Activated CD4-positive, alpha-beta T cell treated with anti-CD3 and anti-CD28 coated beads, Interleukin-2, amount 50 U/mL, for 16 hours (primary cell): Measurements from ENCODE around the gene NEURL1B.
"Not testable (repeated sequence)": the region's sequence is repeated elsewhere in the genome, so short reads cannot be mapped to it uniquely, and the experiment has no call there.

Experiments used
- DNase-seq: peaks from one replicate; pipeline ENCODE4 v3.0.0-alpha.2; 2020

Gene NEURL1B

DNA sequence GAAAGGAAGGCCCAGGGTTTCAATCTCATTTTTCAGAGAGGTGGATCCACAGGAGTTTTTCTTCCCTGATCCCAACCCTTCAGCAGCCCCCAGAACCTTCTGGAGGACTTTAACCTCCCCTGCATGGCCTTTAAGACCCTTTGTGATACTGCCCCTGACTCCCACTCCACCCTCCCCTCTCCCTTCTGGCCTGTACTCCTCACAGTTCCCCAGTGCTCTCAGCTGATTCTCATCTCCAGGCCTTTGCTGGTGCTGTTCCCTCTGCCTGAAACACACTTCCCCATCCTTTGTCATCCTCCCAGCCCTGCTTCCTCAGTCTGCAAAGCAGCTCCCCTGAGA lies 18.5 kb downstream of the NEURL1B start:
- no peak for DNase-seq

DNA sequence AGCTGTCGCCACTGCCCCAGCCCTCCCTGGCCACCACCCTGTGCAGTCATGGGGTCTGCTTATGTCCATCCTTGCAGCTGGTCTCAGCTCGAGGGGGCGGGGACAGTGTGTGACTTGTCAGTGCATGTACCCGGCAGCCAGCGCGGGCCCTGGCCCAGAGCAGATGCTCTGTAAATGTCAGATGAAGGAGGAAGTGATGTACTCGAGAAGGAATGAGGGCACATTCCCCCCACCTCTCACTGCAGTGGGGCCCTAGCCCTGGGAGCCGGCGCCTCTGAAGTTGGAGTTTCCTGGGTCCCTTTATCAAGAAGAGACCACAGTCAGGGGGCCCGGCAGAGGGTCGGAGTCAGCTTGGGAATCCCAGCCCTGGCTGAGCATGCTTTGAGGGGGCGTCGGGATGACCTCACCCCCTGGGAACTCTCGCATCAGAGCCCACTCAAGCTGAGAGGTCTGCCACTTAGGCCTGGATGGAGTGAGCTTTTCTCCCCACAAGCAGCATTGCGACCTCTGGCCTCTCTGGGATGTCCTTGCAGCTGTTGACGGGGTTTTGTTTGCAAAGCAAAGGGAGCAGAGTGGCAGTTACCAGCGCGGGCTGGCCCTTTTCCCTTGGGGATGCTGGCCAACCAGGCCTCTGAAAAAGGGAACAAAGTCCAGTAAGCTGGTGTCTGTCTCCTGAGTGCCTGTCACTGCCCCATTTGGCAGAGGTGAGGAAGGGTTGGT lies 19.0 kb downstream of the NEURL1B start:
- no peak for DNase-seq

DNA sequence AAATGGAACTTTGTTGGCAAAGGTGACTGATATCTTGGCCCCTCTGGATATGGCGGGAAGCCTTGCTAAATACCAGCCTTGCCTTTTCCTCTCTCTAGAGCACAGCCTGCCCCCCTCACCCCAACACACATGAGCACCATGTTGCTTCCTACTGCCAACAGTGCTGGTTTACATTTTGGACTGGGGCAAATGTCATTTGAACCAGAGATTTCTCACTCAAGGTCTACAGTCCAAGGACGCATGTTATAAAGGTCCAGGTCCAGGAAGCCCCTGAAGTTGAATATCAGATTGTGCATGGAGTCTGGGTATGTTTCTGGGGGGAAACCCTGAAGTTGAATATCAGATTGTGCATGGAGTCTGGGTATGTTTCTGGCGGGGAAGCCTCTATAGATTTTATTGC lies 19.9 kb downstream of the NEURL1B start:
- no peak for DNase-seq

DNA sequence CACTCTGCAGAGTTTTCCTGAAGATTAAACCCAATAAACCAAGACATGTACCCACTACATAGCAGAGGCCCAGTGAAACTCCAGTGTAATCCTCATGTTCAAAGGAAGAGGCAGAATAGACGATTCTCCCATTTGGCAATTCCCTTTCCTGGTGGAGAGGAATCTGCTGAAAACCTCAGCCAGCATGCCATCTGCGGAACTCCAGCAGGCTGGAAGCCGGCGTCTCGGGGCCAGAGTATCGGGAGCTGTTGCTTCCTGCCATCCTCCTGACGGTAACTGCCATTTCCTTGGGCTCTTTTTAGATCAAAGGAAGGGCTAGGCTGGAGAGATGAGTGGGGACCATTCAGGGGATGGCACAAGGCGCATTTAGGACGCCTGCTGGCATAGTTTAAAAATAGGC lies 20.5 kb downstream of the NEURL1B start:
- DNase-seq: no peak

DNA sequence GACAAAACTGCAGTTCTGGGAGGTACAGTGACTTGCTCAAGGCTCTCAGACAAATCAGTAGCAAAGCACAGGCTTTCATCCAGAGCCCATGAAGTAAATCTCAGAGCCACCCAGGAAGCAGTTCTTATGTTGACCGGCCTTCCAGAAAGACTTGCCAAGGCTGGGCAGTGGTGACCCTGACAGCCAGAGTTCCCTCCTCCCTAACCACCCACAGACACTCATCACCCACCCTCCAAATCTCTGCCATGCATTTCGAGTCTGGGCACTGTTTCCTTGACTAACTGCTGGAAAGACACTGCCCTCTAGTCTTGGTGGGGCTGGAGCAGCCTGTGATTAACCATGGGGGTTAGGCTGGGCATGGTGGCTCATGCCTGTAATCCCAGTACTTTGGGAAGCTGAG lies 21.5 kb downstream of the NEURL1B start:
- no peak for DNase-seq

DNA sequence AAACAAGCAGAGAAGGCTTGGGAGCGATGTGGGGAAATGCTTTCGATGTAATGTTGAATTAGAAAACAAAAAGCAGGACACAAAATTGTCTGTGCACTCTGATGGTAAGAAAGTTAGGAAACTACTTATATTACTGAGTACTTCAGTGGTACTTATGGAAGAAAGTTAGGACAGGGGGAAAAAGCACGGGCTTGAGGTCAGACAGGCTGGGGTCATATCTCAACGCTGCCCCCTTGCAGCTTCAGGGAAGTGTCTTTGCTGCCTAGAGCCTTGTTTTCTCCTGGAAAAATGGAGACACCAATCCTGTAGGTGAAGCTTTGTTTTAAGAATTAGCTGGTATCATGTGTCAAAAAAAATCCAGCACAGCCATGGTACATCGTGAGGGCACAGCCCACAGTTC lies 23.0 kb downstream of the NEURL1B start:
- no peak for DNase-seq

DNA sequence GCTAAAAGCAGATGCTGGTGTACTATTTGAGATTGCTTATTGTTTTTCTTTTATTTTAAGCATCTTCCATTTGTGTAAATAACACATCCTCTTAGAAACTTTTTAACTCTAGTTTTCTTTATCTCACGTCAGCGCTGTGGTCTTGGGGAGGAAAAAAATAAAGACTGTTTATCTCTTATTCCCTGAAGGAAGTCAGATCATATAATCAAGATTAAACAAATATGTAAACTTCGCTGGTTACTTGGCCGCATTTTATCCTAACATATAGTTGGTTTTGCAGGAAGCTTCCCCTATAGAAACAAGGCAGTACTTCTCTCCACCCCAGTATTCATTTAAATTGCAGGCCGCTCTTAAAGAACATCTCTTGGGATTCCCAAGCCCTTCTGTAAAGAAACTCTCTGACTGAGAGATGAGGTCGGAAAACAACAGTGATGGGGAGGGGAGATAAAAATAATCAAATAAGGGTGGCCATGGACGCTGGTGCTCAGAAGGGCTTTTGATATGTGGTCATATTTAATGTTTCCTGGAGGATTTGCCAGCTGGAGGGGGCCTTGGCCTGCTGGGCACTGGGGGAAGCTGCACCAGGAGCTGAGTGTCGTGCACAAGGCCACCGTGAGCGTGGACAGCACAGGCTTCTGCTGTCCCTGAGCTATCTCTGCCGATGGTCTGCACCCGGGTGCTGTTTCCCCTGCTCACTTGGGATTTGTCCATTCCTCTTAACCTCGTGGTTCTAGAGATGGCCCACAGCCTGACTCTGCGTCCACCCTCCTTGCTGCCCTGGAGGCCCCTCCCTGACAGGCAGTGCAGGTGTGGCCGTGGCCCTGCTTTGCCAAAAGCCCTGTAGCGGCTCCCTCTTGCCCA lies 23.8 kb downstream of the NEURL1B start:
- DNase-seq: no peak

DNA sequence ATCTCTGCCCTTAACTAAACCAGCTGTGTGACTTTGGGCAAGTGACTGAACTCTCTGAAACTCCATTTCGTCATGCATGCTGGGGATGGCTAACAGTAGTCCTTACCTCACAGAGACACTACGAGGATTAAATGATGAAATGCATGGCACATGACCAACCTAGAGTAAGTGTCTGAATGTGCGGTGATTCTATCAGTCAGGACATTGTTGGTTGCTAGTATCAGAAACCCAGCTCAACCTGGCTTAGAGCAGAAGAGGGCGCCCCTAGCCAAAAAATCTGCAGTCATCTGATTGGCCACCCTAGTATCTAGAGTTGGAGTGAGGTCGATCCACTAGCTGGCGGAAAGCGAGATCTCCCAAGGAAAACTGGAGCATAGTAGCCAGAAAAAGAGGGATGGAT lies 25.2 kb downstream of the NEURL1B start:
- DNase-seq: no peak

DNA sequence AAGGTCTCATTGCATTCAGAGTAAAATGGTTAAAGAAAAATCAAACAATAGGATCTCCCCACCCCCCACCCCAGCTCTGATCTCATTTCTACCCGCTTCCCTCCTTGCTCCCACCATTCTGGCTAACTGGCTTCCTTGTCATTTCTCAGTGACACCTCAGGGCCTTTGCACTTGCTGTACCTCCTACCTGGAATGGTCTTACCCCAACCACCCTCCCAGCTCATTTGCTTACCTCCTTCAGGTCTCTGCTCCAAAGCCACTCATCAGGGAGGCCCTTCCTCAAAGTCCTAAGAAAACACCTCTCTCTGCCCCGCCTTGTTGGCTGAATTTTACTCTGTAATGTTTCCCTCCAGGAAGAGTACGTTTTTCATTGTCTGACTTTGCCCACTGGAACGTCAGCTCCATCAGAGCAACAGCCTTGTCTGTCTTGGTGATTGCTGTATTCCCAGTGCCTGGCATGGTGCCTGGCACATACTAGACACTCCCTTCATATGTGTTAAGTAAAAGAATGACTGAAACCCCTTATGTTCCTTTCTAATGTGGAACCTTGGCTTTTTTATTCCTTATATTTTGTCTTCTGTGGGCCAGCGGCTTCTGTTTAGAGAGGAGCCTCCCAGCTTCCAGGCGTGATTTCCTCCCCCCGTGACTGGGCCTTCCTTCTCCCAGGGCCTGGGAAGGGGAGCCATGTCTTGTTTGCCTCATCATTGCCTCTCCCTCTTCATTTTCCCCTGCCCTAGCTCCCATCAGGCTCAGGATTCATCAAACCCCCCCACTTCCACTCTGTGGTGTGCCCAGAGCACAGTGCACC lies 26.9 kb downstream of the NEURL1B start:
- DNase-seq: no peak

DNA sequence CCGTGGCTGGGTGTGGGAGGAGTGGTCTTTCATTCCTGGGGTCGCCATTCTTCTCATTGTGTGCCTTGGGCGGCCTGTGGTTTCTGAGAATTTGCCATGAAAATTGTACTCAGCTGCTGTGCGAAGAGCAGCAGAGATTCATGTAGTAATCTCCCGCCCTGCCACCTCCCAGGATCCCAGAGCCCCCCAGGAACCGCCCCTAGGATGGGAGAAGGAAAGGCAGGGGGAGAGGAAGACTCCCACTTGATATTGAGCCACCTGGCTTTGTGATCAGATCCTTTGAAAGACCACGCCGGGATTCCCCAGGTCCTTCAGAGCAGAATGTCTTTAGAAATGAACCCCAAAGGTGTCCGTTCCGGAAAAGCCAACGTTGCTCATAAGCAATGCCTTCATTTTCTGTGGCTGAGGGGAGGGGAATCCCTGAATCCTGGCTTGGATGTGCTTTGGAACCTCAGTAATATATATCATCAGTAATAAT lies 27.6 kb downstream of the NEURL1B start:
- DNase-seq: no peak

DNA sequence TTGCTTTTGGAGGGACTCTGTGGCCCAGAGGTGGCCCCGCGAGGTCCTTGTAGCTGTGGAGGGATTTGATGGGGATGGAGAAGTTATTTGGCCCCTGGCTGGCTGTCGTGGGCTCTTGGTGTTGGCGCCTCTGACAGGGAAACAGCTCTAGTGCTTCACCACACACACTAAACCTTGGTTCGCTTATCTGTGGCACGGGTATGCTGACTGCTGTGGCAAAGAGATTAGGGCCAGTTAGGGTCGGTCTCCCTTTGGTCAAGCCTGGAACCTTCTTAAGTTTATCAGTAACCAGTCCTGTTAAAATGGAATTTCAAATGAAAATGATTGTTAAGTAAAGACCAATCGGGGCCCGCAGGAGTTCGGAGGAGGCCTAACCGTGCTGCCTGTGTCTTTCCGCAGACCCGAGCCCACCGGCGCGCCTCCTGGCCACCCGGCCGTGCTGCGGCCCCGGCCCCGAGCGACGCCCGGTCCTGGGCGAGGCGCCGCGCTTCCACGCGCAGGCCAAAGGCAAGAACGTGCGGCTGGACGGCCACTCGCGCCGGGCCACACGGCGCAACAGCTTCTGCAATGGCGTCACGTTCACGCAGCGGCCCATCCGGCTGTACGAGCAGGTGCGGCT lies 28.4 kb downstream of the NEURL1B start:
- no peak for DNase-seq

DNA sequence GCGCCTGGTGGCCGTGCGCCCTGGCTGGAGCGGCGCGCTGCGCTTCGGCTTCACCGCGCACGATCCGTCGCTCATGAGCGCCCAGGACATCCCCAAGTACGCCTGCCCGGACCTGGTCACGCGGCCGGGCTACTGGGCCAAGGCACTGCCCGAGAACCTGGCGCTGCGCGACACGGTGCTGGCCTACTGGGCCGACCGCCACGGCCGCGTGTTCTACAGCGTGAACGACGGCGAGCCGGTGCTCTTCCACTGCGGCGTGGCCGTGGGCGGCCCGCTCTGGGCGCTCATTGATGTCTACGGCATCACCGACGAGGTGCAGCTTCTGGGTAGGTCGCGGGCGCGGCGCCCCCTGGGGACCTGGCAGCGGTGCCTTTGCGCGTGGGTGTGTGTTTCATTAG lies 28.9 kb downstream of the NEURL1B start:
- no peak for DNase-seq

DNA sequence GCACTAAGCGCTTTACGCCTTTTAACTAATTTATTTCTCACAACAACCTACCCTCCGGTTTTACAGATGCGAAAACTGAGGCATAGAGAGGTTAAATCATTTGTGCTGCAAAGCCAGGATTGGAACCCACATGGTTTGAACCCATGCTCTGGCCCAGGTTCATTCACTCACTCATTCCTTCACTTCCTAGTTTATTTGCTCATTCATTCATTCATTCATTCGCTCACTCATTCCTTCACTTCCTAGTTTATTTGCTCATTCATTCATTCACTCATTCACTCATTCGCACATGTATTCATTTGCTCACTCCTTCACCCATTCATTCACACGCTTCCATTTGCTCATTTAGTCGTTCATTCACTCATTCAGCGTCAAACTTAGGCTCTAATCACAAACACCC lies 29.4 kb downstream of the NEURL1B start:
- no peak for DNase-seq

DNA sequence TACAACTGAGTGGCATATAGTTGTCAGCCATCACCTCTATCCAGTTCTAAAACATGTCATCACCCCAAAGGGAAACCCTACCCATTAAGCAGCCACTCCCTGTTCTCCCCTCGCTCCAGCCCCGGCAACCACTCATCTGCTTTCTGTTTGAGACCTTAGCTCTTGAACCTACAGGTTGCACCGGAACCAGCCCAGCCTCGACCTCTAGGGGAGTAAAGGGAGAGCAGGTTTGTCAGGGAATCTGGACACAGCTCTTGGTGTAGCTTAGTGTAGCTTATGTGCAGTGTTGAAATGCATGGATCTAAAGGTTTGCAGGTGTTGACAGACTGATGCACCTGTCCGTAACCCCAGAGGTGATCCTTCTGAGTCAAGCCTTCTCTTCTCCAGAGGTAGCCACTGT lies 30.0 kb downstream of the NEURL1B start:
- no peak for DNase-seq

DNA sequence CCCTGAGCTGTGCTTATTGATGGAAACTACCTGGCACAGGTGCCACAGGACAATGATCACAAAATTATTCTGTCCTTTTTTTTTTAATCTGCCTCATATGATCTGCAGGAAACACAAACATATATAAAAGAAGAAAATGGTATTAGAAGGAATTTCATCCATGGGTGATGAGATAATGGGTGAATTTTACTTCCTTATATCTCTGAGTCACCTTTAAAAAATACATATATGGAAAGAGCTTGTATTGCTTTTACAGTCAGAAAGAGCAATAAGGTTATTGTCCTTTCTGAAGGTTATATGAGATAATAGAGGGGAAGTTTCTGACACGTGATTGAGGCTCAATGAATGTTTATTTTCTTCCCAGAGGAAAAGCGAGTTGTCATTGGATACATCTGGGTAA lies 31.6 kb downstream of the NEURL1B start:
- DNase-seq: no peak

DNA sequence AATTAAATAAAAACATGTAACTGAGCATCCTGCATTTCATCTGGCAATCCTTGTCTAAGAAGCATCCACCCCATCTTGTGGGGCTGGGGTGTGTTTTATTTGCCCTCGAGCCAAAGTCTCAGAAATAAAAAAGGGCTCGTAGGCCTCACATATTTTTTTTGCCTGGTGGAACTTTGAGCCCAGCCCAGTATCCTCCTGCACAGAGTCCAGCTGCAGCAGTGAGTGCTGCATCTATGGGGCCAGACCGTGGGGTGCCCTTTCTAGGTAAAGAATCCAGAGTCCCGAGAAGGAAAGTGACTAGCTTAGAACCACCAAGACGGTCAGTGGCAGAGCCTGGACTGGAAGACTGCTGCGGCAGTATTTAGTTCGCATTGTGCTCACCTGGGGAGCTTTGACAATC lies 33.1 kb downstream of the NEURL1B start:
- DNase-seq: no peak

DNA sequence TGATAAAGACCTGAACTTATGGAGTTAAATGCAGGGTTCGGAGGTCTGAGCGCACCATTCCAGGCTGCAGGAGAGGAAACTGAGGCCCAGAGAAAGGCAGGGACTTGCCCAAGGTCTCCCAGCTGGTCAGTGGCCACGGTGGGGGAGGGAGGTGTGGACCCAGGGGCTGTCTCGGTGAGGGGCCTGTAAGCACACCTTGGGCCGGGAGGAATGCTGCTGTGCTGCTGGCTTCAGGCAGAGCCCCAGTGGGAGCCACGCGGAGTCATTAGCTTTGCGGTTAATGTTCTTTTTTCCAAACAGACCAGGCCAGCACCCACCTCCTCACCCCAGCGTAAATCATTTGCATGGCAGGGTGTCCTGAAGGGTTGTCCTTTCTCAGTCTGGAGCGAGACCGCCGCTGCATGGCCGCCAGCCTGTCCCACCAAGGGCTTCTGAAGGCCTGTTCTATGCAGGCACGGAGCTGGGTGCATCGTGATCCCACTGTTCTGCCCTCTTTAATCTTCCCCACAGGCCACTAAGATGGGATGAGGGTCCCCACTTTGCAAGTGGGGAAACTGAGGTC lies 35.9 kb downstream of the NEURL1B start:
- no peak for DNase-seq

DNA sequence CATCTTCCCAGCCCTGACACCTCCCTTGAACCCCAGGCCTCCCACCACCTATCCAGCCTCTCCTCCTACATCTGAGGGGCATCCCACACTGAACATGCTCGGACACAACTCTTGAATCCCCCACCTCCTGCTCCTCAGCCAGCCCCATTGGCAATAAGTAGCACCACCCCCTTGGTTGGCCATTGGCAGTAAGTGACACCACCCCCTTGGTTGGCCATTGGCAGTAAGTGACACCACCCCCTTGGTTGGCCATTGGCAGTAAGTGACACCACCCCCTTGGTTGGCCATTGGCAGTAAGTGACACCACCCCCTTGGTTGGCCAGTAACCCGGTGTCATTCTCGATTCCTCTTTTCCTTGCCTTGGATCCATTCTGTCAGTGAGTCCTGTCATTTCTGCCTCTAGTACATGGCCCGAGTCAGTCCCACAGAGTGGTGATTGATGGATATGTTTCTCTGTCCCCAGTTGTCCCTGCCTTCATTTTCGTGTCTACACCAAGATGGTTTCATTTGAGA lies 37.4 kb downstream of the NEURL1B start:
- not testable (repeated sequence) for DNase-seq

DNA sequence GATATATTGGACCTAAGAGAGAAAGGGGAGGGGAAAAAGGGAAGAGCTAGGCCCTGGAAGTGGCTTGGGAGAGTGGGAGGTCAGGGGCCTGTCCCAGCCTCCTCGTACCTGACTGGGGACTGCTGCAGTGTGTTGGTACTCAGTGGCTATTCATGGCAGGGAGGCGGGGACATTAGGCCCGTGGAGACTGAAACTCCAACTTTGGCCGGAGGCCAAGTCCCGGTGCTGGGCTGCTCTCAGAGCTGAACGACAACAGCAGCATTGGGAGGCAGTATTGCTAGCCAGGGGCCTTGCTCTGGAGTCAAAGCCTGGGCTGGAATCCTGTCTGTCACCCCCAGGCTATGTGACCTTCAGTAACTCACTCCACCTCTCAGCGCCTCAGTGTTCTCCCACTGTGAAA lies 37.8 kb downstream of the NEURL1B start:
- DNase-seq: no peak

DNA sequence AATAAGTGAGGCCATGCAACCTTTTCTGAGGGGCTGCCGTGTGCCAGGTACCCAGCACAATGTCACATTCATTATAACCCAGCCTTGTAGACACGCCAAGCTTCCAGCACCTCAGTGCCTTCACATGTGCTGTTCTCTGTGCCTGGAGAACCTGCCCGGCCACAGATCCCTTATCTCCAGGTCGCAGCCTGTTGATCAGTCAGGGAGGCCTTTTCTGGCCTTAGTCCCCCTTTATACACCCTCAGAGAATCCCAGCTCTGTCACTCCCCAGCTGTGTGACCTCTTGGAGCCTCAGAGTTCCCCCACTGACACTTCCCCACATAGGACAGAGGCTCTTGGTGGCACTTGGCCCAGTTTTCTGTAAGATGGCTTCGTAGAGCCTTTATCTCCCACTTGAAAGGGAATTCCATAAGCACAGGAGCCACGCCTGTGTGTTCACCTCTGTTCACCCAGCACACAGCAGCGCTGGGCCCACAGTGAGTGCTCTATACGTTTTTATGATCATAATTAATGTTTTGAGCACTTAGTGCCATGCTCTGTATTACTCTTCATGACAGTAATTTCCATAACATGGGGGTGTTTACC lies 38.7 kb downstream of the NEURL1B start:
- DNase-seq: no peak

DNA sequence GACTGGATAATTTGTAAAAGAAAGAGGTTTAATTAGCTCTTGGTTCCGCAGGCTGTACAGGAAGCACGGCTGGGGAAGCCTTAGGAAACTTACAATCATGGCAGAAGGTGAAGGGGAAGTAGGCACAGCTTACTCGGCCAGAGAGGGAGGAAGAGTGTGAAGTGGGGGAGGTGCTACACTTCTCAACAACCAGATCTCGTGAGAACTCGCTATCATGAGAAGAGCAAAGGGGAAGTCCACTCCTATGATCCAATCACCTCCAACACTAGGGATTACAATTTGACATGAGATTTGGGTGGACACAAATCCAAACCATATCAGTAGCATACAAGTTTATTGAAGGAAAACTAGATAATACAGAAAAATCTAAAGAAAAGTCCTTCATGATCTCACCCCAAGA lies 39.9 kb downstream of the NEURL1B start:
- DNase-seq: no peak

DNA sequence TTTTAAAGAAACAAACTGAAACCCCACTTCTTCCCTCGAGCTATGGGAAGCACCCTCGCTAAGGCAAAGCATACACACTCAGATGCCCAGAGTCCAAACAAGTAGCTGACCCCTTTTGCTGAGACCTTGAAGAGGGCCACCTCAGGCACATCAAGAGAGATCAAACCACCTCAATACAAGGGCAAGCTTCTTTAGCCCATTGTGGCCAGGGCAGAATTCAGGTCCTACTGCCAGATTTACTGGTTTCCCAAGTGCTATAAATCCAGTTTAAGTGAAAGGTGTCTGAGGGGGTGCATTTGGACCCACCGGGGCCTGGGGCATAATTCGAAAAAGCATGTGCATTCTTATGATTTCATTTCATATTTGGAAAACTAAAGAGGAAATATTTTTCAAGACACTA lies 40.4 kb downstream of the NEURL1B start:
- no peak for DNase-seq
